Epithelial cell of esophagus (primary cell): ENCODE results near the gene MAPK1.
A peak's percentile ranks its signal among the peaks of the same experiment; 100 is the strongest.

ENCODE experiments used
- DNase-seq: peaks from one replicate; pipeline ENCODE4 v3.0.0; 2010; ENCODE audit warnings: low read depth
- H3K4me3 ChIP-seq: 2 replicates; pipeline ENCODE4 v1.5.1; 2011; ENCODE audit warnings: mild to moderate bottlenecking, low read length, control low read depth
- CTCF ChIP-seq: IDR thresholded peaks from 2 replicates; pipeline ENCODE4 v1.5.1; 2011; ENCODE audit warnings: low read depth, mild to moderate bottlenecking, low read length, control low read depth, inconsistent platforms; ENCODE audit not compliant: insufficient read depth; ENCODE audit errors: missing control alignments

MAPK1 gene

GRCh38 chr22:21868651-21869050, 1.2 kb upstream of the MAPK1 start:
- DNase-seq = no peak
- H3K4me3 ChIP-seq = no peak overlapping the region
- no peak for TF ChIP-seq CTCF

- no peak for TF ChIP-seq CTCF
- peak overlapping the region; percentile 79 for H3K4me3 ChIP-seq
- DNase-seq = peak; percentile 19
Observed at GRCh38 chr22:21866833-21867527, 465 bp downstream of the MAPK1 start.

- peak; percentile 67 for DNase-seq
- no peak overlapping the region for H3K4me3 ChIP-seq
- no peak for TF ChIP-seq CTCF
Observed at GRCh38 chr22:21865041-21865440, 2.4 kb downstream of the MAPK1 start.

GRCh38 chr22:21862386-21863245, 4.8 kb downstream of the MAPK1 start:
- no peak for TF ChIP-seq CTCF
- H3K4me3 ChIP-seq = no peak overlapping the region
- DNase-seq = no peak

GRCh38 chr22:21861851-21862250, 5.6 kb downstream of the MAPK1 start:
- no peak for TF ChIP-seq CTCF
- peak; percentile 81 for DNase-seq
- no peak overlapping the region for H3K4me3 ChIP-seq

- DNase-seq = peak; percentile 72
- H3K4me3 ChIP-seq = no peak overlapping the region
- no peak for TF ChIP-seq CTCF
Observed at GRCh38 chr22:21861264-21861848, 6.1 kb downstream of the MAPK1 start.
